Activated CD8-positive, alpha-beta memory T cell treated with anti-CD3 and anti-CD28 coated beads for 4 hours (primary cell): ENCODE results near the gene CLASP1.

Experiments used
- DNase-seq, 2 donors: peaks; one replicate each; pipeline ENCODE4 v3.0.0-alpha.2; 2020; ENCODE audit warnings: low read depth in 2 of 2

CLASP1 gene

GRCh38 chr2:121288454-121289231, 360.6 kb downstream of the CLASP1 start:
- DNase-seq: no peak

- no peak for DNase-seq
These were observed 361.3 kb downstream of the CLASP1 start for GRCh38 chr2:121287956-121288355.
